Measurements from ENCODE around the gene RFX4. TPM values are rescaled to one million over a fixed set of nuclear protein-coding genes. Genes with fewer than 3 reads are reported as not detected.

Gene RFX4
- total RNA-seq, 1 donor from 2014 or later = not detected

- no peak overlapping the region for H3K4me3 ChIP-seq (ENCODE audit: low read depth, low read length)
- no peak for DNase-seq (ENCODE audit: low read depth)
- no peaks in the 10 kb centered on the region for H3K36me3 ChIP-seq (ENCODE audit: control insufficient read depth, insufficient read depth, low read length)
- H3K27me3 ChIP-seq (ENCODE audit: control insufficient read depth, insufficient read depth, low read length) = no peaks in the 10 kb centered on the region
- TF ChIP-seq CTCF (IDR thresholded peaks at IDR 0.05; ENCODE audit: insufficient read depth, low read length, poor library complexity, severe bottlenecking) = no peak
Observed at GRCh38 chr12:106696071-106696470, 113.3 kb downstream of the RFX4 start.

GRCh38 chr12:106696681-106697417 lies 114.0 kb downstream of the RFX4 start:
- Histone ChIP-seq H3K27me3 (ENCODE audit: control insufficient read depth, insufficient read depth, low read length) (no peaks in the 10 kb centered on the region), H3K36me3 (ENCODE audit: control insufficient read depth, insufficient read depth, low read length) (no peaks in the 10 kb centered on the region), H3K4me3 (ENCODE audit: low read depth, low read length) (no peak overlapping the region)
- no peak for TF ChIP-seq CTCF (IDR thresholded peaks at IDR 0.05; ENCODE audit: insufficient read depth, low read length, poor library complexity, severe bottlenecking)
- no peak for DNase-seq (ENCODE audit: low read depth)

GRCh38 chr12:106704081-106704480 lies 121.3 kb downstream of the RFX4 start:
- Histone ChIP-seq H3K4me3 (ENCODE audit: low read depth, low read length) (no peak overlapping the region), H3K36me3 (ENCODE audit: control insufficient read depth, insufficient read depth, low read length) (no peaks in the 10 kb centered on the region), H3K27me3 (ENCODE audit: control insufficient read depth, insufficient read depth, low read length) (no peaks in the 10 kb centered on the region)
- no peak for TF ChIP-seq CTCF (IDR thresholded peaks at IDR 0.05; ENCODE audit: insufficient read depth, low read length, poor library complexity, severe bottlenecking)
- DNase-seq (ENCODE audit: low read depth) = no peak

GRCh38 chr12:106705971-106706370 lies 123.2 kb downstream of the RFX4 start:
- DNase-seq (ENCODE audit: low read depth) = no peak
- H3K27me3 ChIP-seq (ENCODE audit: control insufficient read depth, insufficient read depth, low read length) = no peaks in the 10 kb centered on the region
- H3K4me3 ChIP-seq (ENCODE audit: low read depth, low read length) = no peak overlapping the region
- no peaks in the 10 kb centered on the region for H3K36me3 ChIP-seq (ENCODE audit: control insufficient read depth, insufficient read depth, low read length)
- TF ChIP-seq CTCF (IDR thresholded peaks at IDR 0.05; ENCODE audit: insufficient read depth, low read length, poor library complexity, severe bottlenecking) = no peak

- Histone ChIP-seq H3K4me3 (ENCODE audit: low read depth, low read length) (no peak overlapping the region), H3K36me3 (ENCODE audit: control insufficient read depth, insufficient read depth, low read length) (no peaks in the 10 kb centered on the region), H3K27me3 (ENCODE audit: control insufficient read depth, insufficient read depth, low read length) (no peaks in the 10 kb centered on the region)
- no peak for DNase-seq (ENCODE audit: low read depth)
- TF ChIP-seq CTCF (IDR thresholded peaks at IDR 0.05; ENCODE audit: insufficient read depth, low read length, poor library complexity, severe bottlenecking) = no peak
Observed at GRCh38 chr12:106709068-106709511, 126.3 kb downstream of the RFX4 start.

Measured in kidney epithelial cell (primary cell).